LNCAP (cell line): ENCODE data around the gene MN1.

Experiments used
- TF ChIP-seq, protein P1 (sequence below): fragments of 450-650 bp; IDR thresholded peaks from 2 replicates; pipeline ENCODE4 v1.5.1; 2017; ENCODE audit warnings: mild to moderate bottlenecking

MN1 gene

DNA sequence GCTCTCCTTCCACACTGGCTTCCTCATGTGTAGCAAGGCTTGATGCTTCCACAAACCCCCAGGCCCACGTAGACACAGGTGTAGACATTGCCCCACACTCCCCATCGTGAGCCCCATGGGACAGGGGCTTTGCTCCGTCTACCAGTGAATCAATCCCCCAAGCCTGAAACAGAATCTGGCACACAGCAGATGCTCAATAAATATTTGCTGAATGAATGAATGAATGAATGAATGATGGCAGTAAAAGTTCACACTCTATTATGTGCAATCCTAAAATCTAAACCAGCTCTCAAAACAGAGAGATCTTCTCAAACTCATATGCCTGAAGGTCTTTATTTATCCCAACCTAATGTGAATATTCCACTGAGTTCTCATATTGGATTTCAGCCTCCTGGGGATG is 69.9 kb downstream of the MN1 start:
- TF ChIP-seq, protein P1, sequence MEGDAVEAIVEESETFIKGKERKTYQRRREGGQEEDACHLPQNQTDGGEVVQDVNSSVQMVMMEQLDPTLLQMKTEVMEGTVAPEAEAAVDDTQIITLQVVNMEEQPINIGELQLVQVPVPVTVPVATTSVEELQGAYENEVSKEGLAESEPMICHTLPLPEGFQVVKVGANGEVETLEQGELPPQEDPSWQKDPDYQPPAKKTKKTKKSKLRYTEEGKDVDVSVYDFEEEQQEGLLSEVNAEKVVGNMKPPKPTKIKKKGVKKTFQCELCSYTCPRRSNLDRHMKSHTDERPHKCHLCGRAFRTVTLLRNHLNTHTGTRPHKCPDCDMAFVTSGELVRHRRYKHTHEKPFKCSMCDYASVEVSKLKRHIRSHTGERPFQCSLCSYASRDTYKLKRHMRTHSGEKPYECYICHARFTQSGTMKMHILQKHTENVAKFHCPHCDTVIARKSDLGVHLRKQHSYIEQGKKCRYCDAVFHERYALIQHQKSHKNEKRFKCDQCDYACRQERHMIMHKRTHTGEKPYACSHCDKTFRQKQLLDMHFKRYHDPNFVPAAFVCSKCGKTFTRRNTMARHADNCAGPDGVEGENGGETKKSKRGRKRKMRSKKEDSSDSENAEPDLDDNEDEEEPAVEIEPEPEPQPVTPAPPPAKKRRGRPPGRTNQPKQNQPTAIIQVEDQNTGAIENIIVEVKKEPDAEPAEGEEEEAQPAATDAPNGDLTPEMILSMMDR, result no peak

GRCh38 chr22:27730641-27731433 is 70.7 kb downstream of the MN1 start:
- TF ChIP-seq, protein P1, result no peak

- TF ChIP-seq, protein P1, result no peak
Observed at GRCh38 chr22:27729246-27729645, 72.3 kb downstream of the MN1 start.

- TF ChIP-seq, protein P1, result no peak
Observed at GRCh38 chr22:27727673-27728451, 73.7 kb downstream of the MN1 start.

DNA sequence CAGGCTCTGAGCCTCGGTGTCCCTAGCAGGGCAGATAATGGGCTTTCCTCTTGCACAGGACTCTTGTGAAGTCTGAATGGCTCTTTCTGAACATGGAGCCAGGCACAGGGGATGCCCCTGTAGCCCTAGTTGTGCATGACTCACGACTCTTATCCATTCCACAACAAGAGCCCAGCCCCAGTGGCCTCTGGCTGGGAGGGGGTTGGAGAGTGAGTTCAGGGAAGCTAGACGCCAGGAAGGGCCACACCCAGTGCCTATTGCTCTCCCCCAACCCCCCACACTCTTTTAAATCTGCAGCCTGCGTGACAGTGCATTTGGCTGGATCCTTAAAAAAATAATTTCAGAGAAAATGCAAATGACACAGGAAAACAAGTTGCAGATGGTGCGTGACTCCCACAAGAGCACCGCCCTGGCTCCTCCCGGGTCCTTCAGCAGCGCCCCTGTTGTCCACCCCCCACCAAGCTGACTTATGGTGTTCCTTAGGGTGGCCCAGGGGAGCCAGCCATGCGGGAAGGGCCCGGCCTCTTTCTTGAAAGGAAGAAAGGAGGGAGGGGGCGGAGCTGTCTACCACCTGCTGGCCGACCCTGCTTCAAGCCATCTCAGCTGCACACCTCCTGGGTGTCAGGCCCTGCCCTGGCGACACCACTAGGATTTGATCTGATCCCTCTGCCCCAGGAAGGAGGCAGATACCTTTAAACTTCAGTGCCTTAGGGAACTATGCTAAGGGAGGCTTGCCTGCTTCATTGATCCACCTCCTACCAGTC is 74.7 kb downstream of the MN1 start:
- TF ChIP-seq, protein P1, result no peak

DNA sequence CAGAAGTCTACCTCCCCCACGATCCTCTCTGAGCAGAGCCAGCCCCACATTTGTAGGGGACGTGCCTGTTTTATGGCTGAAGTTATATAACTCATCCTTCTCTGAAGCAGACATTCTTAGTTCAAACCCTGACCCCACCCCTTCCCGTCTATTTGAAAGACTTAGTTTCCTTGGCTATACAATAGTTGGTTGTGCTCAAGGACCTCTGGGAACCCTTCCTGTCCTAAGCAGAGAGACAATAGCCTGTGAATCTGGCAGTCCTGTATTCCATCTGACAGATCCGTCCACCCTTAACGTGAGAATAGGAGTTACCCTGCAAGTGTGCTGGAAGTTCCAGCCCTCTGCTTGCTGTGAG is 75.2 kb downstream of the MN1 start:
- TF ChIP-seq, protein P1, result no peak

DNA sequence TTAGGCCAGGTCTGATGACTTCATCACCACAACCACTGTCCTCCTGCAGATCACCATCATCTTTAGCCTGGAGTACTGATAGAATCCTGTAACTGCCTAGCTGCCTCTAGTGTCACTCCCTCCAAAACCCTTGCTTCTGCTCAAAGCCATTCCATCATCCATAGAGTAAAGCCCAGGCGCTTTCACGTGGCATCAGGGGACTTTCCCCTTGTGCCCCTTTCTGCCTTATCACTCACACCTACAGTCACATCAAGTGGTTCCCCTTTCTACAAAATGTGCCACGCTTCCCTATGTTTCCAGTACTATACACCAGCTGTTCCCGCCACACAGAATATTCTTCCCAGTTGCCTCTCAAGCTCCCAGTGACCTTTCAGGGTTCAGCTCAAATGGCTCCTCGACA is 75.9 kb downstream of the MN1 start:
- TF ChIP-seq, protein P1, result no peak
